ENCODE data around the gene UGT1A7. TPM values are rescaled to one million over a fixed set of nuclear protein-coding genes. Genes with fewer than 3 reads are reported as not detected.
A peak's percentile ranks its signal among the peaks of the same experiment; 100 is the strongest.

Gene UGT1A7
- total and polyA plus RNA-seq, 12 donors: 0.11 to 10.1 (median 0.74) TPM; not detected in 3

GRCh38 chr2:233778030-233778429 lies 96.3 kb downstream of the UGT1A7 start, which contains the start of gene MROH2A:
Gene MROH2A, plus strand, starts transcription at chr2:233778330. Its CDS starts 1,029 bp downstream, at chr2:233779359.
- TF ChIP-seq POLR2A (IDR thresholded peaks at IDR 0.05) (no peak), CTCF (IDR thresholded peaks at IDR 0.05) (no peak)
- H3K27me3 ChIP-seq: no peaks in the 10 kb centered on the region
- no peaks in the 10 kb centered on the region for H3K9me3 ChIP-seq (replicated peaks in 1 of 3)
- no peak within 1 kb of the TSS for H3K4me3 ChIP-seq
- DNase-seq: no peak
- H3K4me1 ChIP-seq (replicated peaks in 1 of 2): no peaks in the 10 kb centered on the region
- intact Hi-C loops (cut with DNase I): no loop called here
- no peak within 1 kb of the TSS for H3K27ac ChIP-seq
- H3K36me3 ChIP-seq (replicated peaks in 1 of 2): no peaks in the 10 kb centered on the region
- 65 to 84% (median 69%) methylated on average over 2 of the region's 2 CpGs for WGBS, 4 donors

- no peaks in the 10 kb centered on the region for H3K27me3 ChIP-seq
- no peaks in the 10 kb centered on the region for H3K9me3 ChIP-seq (replicated peaks in 1 of 3)
- DNase-seq: no peak
- TF ChIP-seq POLR2A (IDR thresholded peaks at IDR 0.05) (no peak), CTCF (IDR thresholded peaks at IDR 0.05) (no peak)
- no peak overlapping the region for H3K4me3 ChIP-seq
- H3K27ac ChIP-seq: no peak overlapping the region
- no peaks in the 10 kb centered on the region for H3K4me1 ChIP-seq (replicated peaks in 1 of 2)
- intact Hi-C loops (cut with DNase I): no loop called here
- H3K36me3 ChIP-seq (replicated peaks in 1 of 2): no peaks in the 10 kb centered on the region
- WGBS, 4 donors: 40 to 79% (median 79%) methylated on average over 1 to 4 of the region's 4 CpGs
Measured at GRCh38 chr2:233779722-233780121, 98.0 kb downstream of the UGT1A7 start.

GRCh38 chr2:233780771-233781170 lies 99.1 kb downstream of the UGT1A7 start:
- H3K36me3 ChIP-seq (replicated peaks in 1 of 2): no peaks in the 10 kb centered on the region
- 76 to 85% (median 81%) methylated on average over 4 of the region's 4 CpGs for WGBS, 4 donors
- H3K27me3 ChIP-seq: no peaks in the 10 kb centered on the region
- TF ChIP-seq POLR2A (IDR thresholded peaks at IDR 0.05): no peak
- no peak for TF ChIP-seq CTCF (IDR thresholded peaks at IDR 0.05)
- no peaks in the 10 kb centered on the region for H3K4me1 ChIP-seq (replicated peaks in 1 of 2)
- DNase-seq: no peak
- H3K27ac ChIP-seq: no peak overlapping the region
- H3K9me3 ChIP-seq (replicated peaks in 1 of 3): no peaks in the 10 kb centered on the region
- intact Hi-C loops (cut with DNase I): no loop called here
- H3K4me3 ChIP-seq: no peak overlapping the region

GRCh38 chr2:233789554-233789953 lies 107.9 kb downstream of the UGT1A7 start:
- DNase-seq: peak in 1 of 7 donors; percentile 14
- intact Hi-C loops (cut with DNase I): no loop called here
- Histone ChIP-seq H3K27me3 (no peaks in the 10 kb centered on the region), H3K4me1 (replicated peaks in 1 of 2) (no peaks in the 10 kb centered on the region), H3K36me3 (replicated peaks in 1 of 2) (no peaks in the 10 kb centered on the region), H3K9me3 (replicated peaks in 1 of 3) (no peaks in the 10 kb centered on the region), H3K27ac (no peak overlapping the region), H3K4me3 (no peak overlapping the region)
- 88 to 93% (median 93%) methylated on average over 3 to 7 of the region's 7 CpGs for WGBS, 4 donors
- no peak for TF ChIP-seq CTCF (IDR thresholded peaks at IDR 0.05)

All from adrenal gland (tissue), 12 donors.